Limb (tissue), 2 donors: ENCODE measurements around the gene SPRED3.
"Not testable (repeated sequence)": the region's sequence is repeated elsewhere in the genome, so short reads cannot be mapped to it uniquely, and the experiment has no call there.

Experiments used
- DNase-seq, 2 donors: peaks; one replicate each; pipeline ENCODE4 v3.0.0-alpha.2; 2016; ENCODE audit errors: extremely low spot score in 2 of 2

The SPRED3 gene

DNA sequence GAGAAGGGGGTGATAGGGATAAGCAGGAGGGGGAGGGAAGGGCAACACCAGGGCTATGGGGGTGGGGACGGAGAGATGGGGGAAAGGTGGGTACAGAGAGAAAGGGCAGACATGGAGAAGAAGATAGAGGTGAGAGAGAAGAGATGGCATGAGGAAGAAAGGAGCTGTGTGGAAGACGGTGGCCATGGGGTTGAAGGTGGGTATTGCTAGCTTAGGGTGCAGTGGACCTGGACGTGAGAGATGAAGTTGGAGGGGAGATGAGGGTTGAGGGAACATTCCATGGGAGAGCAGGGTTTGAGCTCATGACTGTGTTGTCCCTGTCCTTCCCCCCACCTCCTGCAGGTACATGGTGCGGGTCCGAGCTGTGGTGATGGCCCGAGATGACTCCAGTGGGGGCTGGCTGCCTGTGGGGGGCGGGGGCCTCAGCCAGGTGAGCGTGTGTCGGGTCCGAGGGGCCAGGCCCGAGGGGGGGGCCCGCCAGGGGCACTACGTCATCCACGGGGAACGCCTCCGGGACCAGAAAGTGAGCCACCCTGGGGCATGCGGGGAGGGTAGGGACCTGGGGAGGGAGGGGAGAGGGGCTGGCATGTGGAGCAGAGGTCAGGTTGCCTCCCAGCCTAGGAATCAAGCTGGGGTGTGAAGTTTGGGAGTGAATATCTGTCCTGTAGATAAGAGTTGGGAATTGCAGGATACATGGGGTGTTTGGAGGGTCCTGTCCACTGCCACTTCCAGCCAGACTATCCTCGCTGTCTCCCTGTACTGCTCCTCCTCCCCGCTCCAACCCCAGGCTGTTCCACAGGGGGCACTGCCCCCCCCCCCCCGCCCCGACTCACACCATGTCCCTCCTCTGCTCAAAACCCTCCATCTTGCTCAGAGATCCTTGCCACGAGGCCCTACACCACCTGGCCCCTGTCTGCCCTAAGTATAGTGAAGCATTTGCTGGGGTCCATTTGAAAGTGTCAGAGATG, 1.7 kb downstream of the SPRED3 start:
- peak in 1 of 2 donors; percentile 44 for DNase-seq

DNA sequence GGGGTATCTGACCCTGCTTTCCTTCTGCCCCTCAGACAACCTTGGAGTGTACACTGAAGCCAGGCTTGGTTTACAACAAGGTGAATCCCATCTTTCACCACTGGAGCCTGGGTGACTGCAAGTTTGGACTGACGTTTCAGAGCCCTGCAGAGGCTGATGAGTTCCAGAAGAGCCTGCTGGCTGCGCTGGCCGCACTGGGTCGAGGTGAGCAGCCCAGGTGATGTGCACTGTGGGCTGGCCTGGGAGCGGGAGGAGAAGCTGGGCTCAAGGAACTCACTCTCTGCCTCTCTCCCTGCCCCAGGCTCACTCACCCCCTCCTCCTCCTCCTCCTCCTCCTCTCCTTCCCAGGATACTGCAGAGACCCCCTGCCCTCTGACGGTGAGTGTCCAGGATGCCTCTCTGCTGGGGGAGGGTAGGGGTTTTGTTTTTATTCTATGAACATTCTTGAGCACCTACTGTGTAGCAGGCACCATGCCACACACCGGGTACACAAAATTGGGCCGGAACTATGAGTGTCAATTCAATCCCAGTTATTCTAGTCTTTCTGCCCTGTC, 3.5 kb downstream of the SPRED3 start:
- DNase-seq, result no peak

DNA sequence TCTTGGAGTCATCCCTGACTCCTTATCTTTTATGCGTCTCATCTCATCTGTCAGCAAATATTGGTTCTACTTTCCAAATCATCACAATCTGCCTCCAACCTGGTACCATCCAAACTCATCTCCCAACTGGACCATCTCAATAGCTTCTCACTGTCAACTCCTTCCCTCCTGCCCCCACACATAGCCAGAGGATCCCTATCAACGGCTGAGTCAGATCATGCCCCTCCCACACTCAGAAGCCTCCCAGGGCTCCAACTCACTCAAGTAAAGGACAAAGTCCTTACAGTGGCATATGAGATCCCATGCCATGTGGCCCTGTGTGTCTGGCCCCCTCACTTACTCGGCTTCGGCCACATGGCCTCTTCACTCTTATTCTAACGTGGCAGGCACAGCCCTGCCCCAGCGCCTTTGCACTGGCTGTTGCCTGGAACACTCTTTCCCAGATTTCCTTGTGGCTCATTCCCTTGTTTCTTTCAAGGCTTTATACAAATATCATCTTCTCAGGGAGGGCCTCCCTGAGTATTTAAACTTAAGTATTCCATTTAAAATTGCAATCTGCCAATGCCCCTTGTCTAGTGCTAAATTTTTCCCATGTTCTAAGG, 4.3 kb downstream of the SPRED3 start:
- no peak for DNase-seq

DNA sequence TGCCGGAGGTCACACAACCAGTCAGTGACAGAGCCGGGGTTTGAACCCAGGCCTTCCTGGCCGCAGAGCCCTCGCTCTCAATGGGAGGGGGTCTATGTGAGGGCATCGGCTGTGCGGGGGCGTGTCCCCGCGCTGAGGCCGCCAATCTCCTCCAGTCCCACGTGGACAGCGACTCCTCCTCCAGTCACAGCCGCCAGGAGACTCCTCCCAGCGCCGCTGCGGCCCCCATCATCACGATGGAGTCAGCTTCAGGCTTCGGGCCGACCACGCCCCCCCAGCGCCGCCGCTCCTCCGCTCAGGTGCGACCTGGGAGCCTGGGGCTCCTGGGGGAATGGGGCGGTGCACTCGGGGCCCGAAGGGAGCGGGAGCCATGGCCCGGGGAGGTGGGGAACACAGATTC, 6.0 kb downstream of the SPRED3 start:
- peak in 1 of 2 donors; percentile 60 for DNase-seq

DNA sequence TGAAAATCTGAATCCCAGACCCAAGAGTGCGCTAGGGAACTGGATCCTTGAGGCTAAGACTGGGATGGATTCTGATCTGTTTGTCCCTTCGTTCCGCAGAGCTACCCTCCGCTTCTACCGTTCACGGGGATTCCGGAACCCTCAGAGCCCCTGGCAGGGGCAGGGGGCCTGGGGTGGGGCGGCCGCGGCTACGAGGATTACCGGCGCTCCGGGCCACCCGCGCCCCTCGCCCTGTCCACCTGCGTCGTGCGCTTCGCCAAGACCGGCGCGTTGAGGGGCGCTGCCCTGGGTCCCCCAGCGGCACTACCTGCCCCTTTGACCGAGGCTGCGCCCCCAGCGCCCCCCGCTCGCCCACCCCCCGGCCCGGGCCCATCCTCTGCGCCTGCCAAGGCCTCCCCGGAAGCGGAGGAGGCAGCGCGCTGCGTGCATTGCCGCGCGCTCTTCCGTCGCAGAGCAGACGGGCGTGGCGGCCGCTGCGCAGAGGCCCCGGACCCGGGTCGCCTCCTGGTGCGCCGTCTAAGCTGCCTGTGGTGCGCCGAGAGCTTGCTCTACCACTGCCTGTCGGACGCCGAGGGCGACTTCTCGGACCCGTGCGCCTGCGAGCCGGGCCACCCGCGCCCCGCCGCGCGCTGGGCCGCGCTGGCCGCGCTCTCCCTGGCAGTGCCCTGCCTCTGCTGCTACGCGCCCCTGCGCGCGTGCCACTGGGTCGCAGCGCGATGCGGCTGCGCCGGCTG, 7.1 kb downstream of the SPRED3 start:
- no peak for DNase-seq

DNA sequence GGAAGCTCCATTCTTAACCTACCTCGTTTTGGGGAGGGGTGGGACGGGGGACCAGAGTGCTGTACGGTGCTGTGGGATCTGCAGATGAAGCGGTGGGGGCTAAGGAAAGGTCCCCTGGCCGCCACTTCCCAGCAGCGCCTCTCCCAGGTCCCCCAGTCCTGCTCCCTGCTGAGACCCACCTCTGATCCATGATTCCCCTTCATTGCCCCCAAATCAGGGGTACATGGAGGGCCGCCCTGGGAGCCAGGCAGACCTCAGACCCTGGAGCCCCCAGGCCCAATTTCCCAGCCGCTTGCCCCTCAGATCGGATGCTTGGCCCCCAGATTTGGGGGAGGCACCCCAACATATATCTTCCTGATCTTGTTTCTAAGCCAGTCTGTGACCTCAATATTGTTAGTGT, 10.6 kb downstream of the SPRED3 start:
- DNase-seq, result no peak

DNA sequence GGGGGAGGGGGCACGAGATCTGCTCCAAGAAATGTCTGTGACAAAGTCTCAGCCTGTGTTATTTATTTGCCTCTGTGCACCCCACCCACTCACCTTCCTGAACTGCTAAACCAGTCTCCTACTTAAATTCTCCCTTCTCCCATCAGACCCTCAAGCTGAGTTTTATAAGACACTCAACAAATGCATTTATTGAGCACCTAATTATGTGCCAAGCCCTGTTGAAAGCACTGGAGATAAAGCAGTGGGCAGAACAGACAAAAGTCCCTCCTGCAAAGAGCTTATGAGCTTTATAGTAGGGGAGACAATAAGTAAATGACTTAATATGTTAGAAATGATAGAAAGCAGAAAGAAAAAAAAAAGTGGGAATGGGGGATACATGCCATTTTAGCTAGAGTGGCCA, 11.0 kb downstream of the SPRED3 start:
- no peak for DNase-seq

DNA sequence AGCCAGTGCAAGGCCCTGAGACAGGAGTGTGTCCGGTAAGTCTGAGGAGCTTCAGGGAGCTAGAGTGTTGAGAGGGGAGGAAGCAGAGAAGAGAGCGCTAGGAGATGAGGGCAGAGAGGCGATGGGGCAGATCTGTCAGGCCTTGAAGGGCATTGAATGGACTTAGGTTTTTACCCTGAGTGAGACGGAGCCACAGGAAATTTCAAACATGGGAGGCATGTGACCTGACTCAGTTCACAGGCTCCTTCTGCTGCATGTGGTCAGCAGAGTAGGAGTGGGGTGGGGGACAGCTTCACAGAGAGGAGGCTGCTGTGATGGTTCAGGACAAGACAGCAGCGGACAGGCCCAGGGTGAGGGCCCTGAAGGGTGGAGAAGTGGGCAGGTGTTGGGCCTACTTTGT, 11.9 kb downstream of the SPRED3 start:
- no peak for DNase-seq

DNA sequence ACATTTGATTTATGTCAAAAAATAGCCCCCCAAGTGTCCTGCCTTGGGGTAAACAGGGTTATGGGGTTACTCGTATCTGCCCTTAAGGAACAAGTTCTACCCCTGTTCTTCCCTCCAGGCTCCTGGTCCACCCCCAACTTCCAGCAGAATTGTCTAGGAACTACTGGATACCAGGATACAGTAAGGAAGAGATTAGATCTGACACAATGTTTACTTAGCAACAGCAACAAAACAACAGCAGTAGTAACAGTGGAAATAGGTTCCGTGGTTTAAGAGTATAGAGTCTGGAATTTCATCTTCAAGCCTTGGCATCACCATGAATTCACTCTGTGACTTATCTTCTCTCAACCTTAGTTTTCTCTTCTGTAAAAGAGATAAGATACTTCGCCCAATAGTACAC, 12.7 kb downstream of the SPRED3 start:
- DNase-seq, result no peak

DNA sequence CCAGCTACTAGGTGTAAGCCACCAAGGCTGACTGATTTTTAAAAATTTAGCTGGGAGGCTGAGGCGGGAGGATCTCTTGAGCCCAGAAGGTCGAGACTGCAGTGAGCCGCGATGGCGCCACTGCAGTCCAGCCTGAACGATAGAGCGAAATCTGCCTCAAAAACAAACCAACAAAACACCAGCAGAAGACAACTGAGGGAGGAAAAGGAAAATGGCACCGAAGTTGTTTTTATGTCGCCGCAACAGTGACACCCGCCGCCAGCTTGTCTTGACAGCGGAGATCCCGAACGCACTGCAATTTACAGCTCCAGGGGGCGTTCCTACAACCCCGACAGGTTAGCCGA, 14.1 kb downstream of the SPRED3 start:
- DNase-seq, result no peak

DNA sequence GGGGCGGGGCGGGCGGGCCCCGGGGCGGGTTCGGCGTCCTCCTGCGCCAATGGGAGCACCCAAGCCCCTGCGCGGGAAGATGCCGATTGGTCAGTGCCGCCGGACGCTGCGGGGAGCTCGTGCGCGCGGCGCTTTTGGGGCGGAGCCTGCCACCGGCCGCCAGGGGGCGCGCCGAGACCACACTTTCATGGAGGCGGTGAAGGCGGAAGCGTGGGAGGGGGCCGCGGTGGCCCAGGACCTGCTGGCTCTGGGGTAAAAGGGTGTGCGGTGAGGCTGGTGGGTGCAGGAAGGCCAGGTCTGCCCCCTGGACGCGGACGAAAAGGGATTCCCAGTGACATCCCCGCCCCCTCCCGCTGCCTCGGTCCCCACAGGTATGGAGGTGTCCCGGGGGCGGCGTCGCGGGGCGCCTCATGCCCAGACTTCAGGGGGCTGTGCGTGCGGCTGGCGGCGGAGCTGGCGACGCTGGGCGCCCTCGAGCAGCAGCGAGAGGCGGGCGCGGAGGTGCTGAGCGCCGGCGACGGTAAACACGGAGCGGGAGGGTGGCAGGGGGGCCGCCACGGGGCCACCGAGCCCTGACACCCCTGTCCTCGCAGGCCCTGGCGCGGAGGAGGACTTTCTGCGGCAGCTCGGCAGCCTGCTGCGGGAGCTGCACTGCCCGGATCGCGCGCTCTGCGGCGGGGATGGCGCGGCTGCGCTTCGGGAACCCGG, 14.6 kb downstream of the SPRED3 start, which contains the start of gene FAM98C:
Gene FAM98C, plus strand, starts transcription at position 127 of the 708 bp plus-strand sequence. Its CDS starts 61 bp downstream, at position 188.
- DNase-seq, result peak; percentile 97 to 100

DNA sequence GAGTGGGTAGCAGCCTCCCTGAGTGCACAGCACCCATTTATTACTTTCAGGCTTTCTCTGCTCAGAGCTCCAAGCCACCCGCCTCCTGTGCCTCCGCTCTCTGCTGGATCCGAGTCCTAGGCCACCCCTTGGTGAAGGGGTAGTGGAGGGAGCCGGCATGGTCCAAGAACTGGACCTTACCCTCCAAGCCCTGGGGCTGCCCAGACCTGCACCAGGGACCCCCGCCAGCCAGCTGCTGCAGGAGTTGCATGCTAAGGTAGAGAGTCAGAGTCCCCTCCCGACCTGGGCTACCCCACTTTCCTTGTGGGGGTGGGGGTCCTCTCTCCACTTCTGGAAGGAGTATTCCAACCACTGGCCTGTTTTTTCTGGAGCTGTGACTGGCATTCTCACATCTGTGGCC, 16.4 kb downstream of the SPRED3 start:
- no peak for DNase-seq

DNA sequence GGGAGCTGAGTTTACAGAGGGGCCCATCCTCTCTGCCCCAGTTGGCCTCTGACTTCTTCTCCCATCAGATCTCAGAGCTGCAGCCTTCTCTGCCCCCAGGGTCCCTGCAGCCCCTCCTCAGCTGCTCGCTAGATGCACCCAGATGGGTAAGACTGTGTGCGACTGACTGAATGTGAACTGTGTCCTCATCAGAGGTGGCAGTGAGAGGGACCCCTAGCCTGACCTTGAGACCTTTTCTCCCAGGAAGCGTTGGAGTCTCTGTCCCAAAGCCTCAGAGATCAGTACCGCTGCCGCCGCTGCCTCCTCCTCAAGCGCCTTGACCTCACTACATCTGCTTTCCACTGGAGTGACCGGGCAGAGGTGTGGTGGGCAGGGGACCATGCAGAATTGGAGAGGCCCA, 16.8 kb downstream of the SPRED3 start:
- DNase-seq, result no peak

DNA sequence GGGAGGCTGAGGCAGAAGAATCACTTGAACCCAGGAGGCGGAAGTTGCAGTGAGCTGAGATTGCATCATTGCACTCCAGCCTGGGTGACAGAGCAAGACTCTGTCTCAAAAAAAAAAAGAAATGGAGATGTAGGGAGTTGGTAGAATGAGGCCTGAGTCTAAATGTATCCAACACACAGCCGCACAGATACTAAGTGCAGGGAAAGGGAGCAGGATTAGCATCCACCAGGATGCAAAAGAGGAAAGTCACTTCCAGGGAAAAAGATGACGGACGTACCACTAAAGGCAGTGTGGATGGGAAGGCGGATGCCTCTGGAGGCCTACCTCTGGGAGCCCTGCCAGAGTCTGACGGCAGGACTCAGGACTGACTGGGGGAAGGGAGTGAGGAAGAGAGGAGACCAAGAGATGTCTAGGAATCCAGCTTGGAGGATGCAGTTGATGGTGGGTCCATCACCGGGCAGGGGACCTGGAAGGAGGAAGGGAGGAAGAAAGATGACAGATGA, 21.2 kb downstream of the SPRED3 start:
- no peak for DNase-seq

DNA sequence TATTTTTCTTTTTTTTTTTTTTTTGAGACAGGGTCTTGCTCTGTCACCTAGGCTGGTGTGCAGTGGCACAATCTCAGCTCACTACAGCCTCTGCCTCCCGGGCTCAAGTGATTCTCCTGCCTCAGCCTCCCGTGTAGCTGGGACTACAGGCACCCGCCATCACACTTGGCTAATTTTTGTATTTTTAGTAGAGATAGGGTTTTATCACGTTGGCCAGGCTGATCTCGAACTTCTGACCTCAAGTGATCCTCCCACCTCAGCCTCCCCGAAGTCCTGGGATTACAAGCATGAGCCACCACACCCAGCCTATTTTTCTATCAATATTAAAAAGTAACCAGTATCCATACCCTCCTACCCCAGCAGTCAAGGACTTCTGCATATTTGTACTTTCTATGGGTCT, 21.9 kb downstream of the SPRED3 start:
- DNase-seq, result not testable (repeated sequence)

DNA sequence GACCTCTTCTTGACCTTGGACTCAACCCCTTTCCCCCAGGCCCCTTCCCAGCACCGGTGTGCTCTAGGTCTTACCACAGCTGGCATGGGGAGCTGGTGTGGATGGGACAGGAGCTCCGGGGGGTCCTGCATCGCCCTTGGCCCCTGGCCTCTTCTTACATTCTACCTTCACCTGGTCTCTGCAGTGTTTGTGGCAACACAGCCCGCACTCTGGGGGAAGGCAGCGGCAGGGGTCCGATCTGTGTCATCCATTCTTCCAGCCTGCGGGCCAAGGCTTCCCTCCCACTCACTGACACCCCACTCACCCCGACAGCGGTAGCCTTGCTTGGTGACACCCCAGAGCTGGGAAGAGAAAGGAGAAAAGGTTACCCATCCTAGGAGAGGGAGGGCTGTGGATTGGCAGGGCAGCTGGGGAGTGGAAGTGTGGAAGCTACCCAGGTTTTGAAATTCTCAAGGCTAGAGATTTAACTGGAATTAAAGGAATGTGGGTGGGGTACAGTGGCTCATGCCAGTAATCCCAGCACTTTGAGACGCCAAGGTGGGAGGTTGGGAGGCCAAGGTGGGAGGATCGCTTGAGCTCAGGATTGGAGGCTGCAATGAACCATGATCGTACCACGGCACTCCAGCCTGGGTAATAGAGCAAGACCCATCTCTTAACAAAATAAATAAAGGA, 22.7 kb downstream of the SPRED3 start:
- DNase-seq, result no peak

DNA sequence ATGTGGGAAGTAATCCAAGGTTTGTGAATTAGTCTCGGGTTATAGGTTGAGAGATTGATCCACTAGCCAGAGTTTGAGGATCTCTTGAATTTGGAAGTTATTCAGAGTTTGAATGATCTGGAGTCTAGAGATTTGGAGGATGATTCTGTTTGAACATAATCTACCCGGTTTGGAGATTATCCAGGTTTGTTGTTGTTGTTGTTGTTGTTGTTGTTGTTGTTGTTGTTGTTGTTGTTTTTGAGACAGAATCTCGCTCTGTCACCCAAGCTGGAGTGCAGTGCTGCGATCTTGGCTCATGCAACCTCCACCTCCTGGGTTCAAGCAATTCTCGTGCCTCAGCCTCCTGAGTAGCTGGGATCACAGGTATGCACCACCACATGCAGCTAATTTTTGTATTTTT, 23.4 kb downstream of the SPRED3 start:
- DNase-seq, result not testable (repeated sequence)

DNA sequence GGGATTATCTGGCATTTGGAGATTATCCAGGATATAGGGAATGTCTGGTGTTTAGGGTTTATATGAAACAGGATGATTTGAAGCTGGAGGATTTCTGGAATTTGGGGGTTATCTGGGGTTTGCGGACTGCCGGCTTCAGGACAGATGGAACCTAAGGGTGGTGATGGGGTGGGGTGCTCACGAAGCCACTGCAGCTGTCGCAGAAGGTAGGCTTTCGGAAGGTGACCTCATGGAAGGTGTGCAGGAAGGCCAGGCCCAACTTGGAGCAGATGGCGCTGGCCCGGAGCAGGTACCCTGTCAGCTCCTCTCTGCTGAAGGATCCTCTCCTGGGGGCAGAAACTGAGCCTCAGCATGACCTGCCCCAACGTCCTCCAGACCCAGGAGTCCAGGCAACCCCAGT, 24.0 kb downstream of the SPRED3 start:
- no peak for DNase-seq

DNA sequence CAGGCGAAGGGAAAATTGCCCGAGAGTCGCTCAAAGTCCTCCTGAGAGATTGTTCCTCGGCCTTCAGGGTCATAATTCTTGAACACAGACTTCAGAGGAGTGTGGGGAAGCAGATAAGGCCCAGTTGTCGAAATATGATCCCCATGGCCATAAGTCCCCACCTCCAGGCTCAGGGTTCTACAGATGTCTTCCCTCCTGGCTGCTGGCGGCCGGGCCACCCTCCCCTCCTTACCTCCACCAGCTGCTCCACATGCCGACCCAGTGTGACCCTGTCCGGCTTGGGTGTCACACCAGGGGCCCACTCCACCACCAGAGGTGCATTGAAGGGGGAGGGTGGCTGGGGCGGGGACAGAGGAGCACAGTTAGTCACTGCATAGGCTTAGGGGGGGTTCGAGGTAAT, 24.5 kb downstream of the SPRED3 start:
- no peak for DNase-seq

DNA sequence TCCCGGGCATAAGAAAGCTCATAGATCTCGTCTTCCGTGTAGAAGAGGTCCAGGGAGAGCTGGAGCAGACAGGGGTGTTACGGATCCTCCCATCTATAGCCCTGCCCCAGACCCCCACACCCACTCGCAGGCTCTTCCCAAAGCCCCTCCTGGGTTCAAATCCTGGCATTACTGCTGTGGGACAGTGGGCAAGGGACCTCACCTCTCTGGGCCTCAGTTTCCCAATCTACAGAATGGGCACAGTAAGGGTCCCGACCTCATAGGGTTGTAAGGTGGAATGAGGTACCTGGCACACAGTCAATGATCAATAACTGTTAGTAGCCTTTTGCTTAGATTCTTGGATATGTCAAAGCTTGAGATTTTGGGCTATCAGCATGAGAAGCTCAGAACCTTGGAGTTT, 24.9 kb downstream of the SPRED3 start:
- DNase-seq, result no peak

DNA sequence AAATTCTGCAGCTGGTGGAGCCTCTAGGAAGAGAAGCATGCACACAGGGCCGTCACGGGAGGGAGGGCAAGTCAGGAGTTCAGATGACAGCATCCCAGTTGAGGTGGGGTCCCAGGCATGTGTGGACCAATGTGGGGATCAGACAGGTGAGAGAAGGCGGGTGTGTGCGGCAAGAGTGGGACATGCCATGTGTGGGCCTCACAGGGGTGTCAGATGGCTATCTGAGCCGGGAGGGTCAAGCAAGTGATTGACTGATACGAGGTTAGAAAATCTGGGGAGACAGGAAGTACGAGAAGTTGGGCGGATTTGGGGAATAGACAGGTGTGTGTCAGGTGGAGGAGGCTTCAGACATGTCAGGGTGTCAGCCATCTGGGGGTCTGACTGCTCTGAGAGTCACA, 28.6 kb downstream of the SPRED3 start:
- no peak for DNase-seq
